Loucy (cell line): ENCODE results near the gene KLK15.

Experiments used
- H2AFZ ChIP-seq: fragments of 200-600 bp; sonication (generic); 2 replicates; pipeline ENCODE4 v1.6.0; 2016; ENCODE audit warnings: antibody characterized with exemption, mild to moderate bottlenecking, low read length, moderate library complexity
- H3F3A ChIP-seq: fragments of 200-600 bp; 2 replicates; pipeline ENCODE4 v1.6.0; 2016; ENCODE audit warnings: antibody characterized with exemption, low read depth, mild to moderate bottlenecking
- H3K27me3 ChIP-seq: fragments of 200-600 bp; sonication (generic); 2 replicates; pipeline ENCODE4 v1.6.1; 2014; ENCODE audit warnings: low read length, mild to moderate bottlenecking; ENCODE audit not compliant: insufficient read depth, poor library complexity, severe bottlenecking
- H3K36me3 ChIP-seq: fragments of 200-600 bp; sonication (generic); 2 replicates; pipeline ENCODE4 v1.6.1; 2016; ENCODE audit warnings: low read length; ENCODE audit not compliant: insufficient read depth
- H3K4me1 ChIP-seq: fragments of 200-600 bp; sonication (generic); 2 replicates; pipeline ENCODE4 v1.5.1; 2014; ENCODE audit warnings: low read length, mild to moderate bottlenecking; ENCODE audit not compliant: insufficient read depth, poor library complexity, severe bottlenecking
- H3K4me2 ChIP-seq: fragments of 200-600 bp; sonication (generic); 2 replicates; pipeline ENCODE4 v1.6.0; 2014; ENCODE audit warnings: antibody characterized with exemption, low read length, low read depth, mild to moderate bottlenecking; ENCODE audit not compliant: poor library complexity, severe bottlenecking
- H3K4me3 ChIP-seq: fragments of 200-600 bp; sonication (generic); 2 replicates; pipeline ENCODE4 v1.5.1; 2014; ENCODE audit warnings: low read length, mild to moderate bottlenecking, mixed read lengths; ENCODE audit not compliant: poor library complexity, severe bottlenecking
- H3K79me2 ChIP-seq: fragments of 200-600 bp; sonication (generic); 2 replicates; pipeline ENCODE4 v1.6.1; 2014; ENCODE audit warnings: low read length; ENCODE audit not compliant: insufficient read depth
- H3K9ac ChIP-seq: fragments of 200-600 bp; sonication (generic); 2 replicates; pipeline ENCODE4 v1.6.0; 2014; ENCODE audit warnings: mild to moderate bottlenecking, low read depth, low read length, moderate library complexity; ENCODE audit not compliant: poor library complexity, severe bottlenecking
- H3K9me2 ChIP-seq: fragments of 200-600 bp; sonication (generic); replicated peaks from 2 replicates; pipeline ENCODE4 v1.6.1; 2016; ENCODE audit warnings: low read depth, low read length, mixed read lengths
- H3K9me3 ChIP-seq: fragments of 200-600 bp; sonication (generic); 2 replicates; pipeline ENCODE4 v1.6.1; 2014; ENCODE audit warnings: mild to moderate bottlenecking, antibody characterized with exemption, low read length, low read depth; ENCODE audit not compliant: insufficient read depth
- H4K20me1 ChIP-seq: fragments of 200-600 bp; sonication (generic); 2 replicates; pipeline ENCODE4 v1.6.0; 2014; ENCODE audit warnings: antibody characterized with exemption, low read length, mild to moderate bottlenecking; ENCODE audit not compliant: insufficient read depth, poor library complexity, severe bottlenecking
- CTCF ChIP-seq: fragments of 200-600 bp; sonication (generic); conservative IDR thresholded peaks from 2 replicates; pipeline ENCODE4 v1.5.1; 2014; ENCODE audit warnings: mild to moderate bottlenecking, antibody characterized with exemption, low read length
- EZH2phosphoT487 ChIP-seq: fragments of 200-600 bp; IDR thresholded peaks from 2 replicates; pipeline ENCODE4 v1.6.1; 2018; ENCODE audit warnings: antibody characterized with exemption, mild to moderate bottlenecking, moderate library complexity, borderline replicate concordance

Gene KLK15

DNA sequence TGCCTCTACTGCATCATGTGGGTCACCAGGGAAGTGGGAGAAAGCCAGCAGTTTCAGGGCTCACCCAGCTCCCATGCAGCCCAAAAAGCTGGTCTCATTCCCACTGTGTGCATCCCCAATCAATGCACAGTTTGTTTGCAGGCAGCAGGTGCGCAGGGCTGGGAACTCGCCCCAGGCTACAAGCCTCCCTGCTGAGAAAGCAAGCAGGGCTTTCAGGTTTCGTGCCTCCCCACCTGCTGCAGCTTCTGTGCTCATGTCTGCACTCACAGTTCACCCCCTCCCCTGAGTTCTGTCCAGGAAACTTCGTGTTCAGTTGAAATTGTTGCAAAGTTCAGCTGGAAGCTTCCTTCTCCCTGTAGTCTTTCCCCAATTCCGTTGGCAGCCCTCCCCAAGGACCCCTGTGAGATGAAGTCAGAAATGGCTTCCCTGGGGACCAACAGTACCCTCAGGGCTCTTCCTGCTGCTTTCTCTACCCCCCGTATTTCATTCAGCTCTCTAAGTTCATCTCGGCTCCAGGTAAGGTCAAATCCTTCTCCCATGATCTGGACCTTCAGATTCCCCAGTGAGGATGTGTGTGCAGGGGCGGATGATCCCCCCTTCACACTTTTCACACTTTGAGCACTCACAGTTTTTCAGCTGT, 11.0 kb upstream of the KLK15 start:
- Histone ChIP-seq H2AFZ (no peak overlapping the region), H3K4me2 (no peak overlapping the region), H3K79me2 (no peaks in the 10 kb centered on the region), H3F3A (no peaks in the 10 kb centered on the region), H4K20me1 (no peaks in the 10 kb centered on the region), H3K9ac (no peak overlapping the region), H3K4me3 (no peak overlapping the region), H3K4me1 (no peaks in the 10 kb centered on the region), H3K9me3 (no peaks in the 10 kb centered on the region), H3K9me2 (no peaks in the 10 kb centered on the region), H3K27me3 (no peaks in the 10 kb centered on the region), H3K36me3 (no peaks in the 10 kb centered on the region)
- TF ChIP-seq CTCF (no peak), EZH2phosphoT487 (no peak)

- Histone ChIP-seq H3K4me2 (no peak overlapping the region), H2AFZ (no peak overlapping the region), H3K9ac (no peak overlapping the region), H3K9me2 (no peaks in the 10 kb centered on the region), H3F3A (no peaks in the 10 kb centered on the region), H3K27me3 (no peaks in the 10 kb centered on the region), H3K79me2 (no peaks in the 10 kb centered on the region), H3K9me3 (no peaks in the 10 kb centered on the region), H3K4me3 (no peak overlapping the region), H3K36me3 (no peaks in the 10 kb centered on the region), H4K20me1 (no peaks in the 10 kb centered on the region), H3K4me1 (no peaks in the 10 kb centered on the region)
- TF ChIP-seq CTCF, result no peak
- TF ChIP-seq EZH2phosphoT487, result no peak
These were observed 10.4 kb upstream of the KLK15 start for GRCh38 chr19:50843701-50844221.

DNA sequence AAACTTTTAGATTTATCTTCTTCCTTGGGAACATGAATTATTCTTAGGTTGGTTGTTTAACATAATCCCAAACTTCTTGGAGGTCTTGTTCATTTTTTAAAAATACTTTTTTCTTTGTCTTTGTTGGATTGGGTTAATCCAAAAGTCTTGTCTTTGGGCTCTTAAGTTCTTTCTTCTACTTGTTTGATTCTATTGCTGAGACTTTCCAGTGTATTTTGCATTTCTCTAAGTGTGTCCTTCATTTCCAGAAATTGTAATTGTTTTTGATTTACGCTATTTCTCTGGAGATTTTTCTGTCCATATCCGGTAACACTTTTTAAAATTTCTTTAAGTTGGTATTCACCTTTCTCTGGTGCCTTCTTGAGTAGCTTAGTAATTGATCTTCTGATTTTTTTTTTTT, 9.8 kb upstream of the KLK15 start:
- Histone ChIP-seq H3K4me1 (no peaks in the 10 kb centered on the region), H4K20me1 (no peaks in the 10 kb centered on the region), H2AFZ (no peak overlapping the region), H3K9me3 (no peaks in the 10 kb centered on the region), H3F3A (no peaks in the 10 kb centered on the region), H3K4me2 (no peak overlapping the region), H3K79me2 (no peaks in the 10 kb centered on the region), H3K4me3 (no peak overlapping the region), H3K36me3 (no peaks in the 10 kb centered on the region), H3K27me3 (no peaks in the 10 kb centered on the region), H3K9me2 (no peaks in the 10 kb centered on the region), H3K9ac (no peak overlapping the region)
- TF ChIP-seq CTCF (no peak), EZH2phosphoT487 (no peak)
